ENCODE data around the gene VPS18.

Gene VPS18

GRCh38 chr15:40942337-40942854 lies 48.1 kb downstream of the VPS18 start:
- H3K27ac ChIP-seq: peak overlapping the region; percentile 75
- TF ChIP-seq CTCF (IDR thresholded peaks at IDR 0.05; ENCODE audit: low read depth, low read length): no peak
- peak; percentile 25 for DNase-seq
- peak overlapping the region; percentile 60 for H3K4me3 ChIP-seq (ENCODE audit: low read depth, low read length)
- no peaks in the 10 kb centered on the region for H3K27me3 ChIP-seq (ENCODE audit: insufficient read depth, low read depth, severe bottlenecking)
- no peaks in the 10 kb centered on the region for H3K9me3 ChIP-seq (ENCODE audit: severe bottlenecking)
- peaks cover 3% of the 10 kb centered on the region; the same call in 1 of the 2 replicates for H3K36me3 ChIP-seq

- no peaks in the 10 kb centered on the region for H3K9me3 ChIP-seq (ENCODE audit: severe bottlenecking)
- no peak for DNase-seq
- H3K36me3 ChIP-seq: peaks cover 3% of the 10 kb centered on the region; the same call in 1 of the 2 replicates
- no peak overlapping the region for H3K27ac ChIP-seq
- no peaks in the 10 kb centered on the region for H3K27me3 ChIP-seq (ENCODE audit: insufficient read depth, low read depth, severe bottlenecking)
- H3K4me3 ChIP-seq (ENCODE audit: low read depth, low read length): no peak overlapping the region
- no peak for TF ChIP-seq CTCF (IDR thresholded peaks at IDR 0.05; ENCODE audit: low read depth, low read length)
Measured at GRCh38 chr15:40942878-40943277, 48.6 kb downstream of the VPS18 start.

GRCh38 chr15:40943764-40944365 lies 49.6 kb downstream of the VPS18 start:
- Histone ChIP-seq H3K4me3 (ENCODE audit: low read depth, low read length) (no peak overlapping the region), H3K27ac (no peak overlapping the region), H3K27me3 (ENCODE audit: insufficient read depth, low read depth, severe bottlenecking) (no peaks in the 10 kb centered on the region), H3K9me3 (ENCODE audit: severe bottlenecking) (no peaks in the 10 kb centered on the region), H3K36me3 (no peaks in the 10 kb centered on the region)
- TF ChIP-seq CTCF (IDR thresholded peaks at IDR 0.05; ENCODE audit: low read depth, low read length): no peak
- no peak for DNase-seq

- no peak for TF ChIP-seq CTCF (IDR thresholded peaks at IDR 0.05; ENCODE audit: low read depth, low read length)
- Histone ChIP-seq H3K27me3 (ENCODE audit: insufficient read depth, low read depth, severe bottlenecking) (no peaks in the 10 kb centered on the region), H3K4me3 (ENCODE audit: low read depth, low read length) (no peak overlapping the region), H3K36me3 (no peaks in the 10 kb centered on the region), H3K27ac (no peak overlapping the region), H3K9me3 (ENCODE audit: severe bottlenecking) (no peaks in the 10 kb centered on the region)
- DNase-seq: no peak
Measured at GRCh38 chr15:40944510-40945296, 50.5 kb downstream of the VPS18 start.

- no peak for TF ChIP-seq CTCF (IDR thresholded peaks at IDR 0.05; ENCODE audit: low read depth, low read length)
Measured at GRCh38 chr15:40948706-40949473, 54.6 kb downstream of the VPS18 start.

More at GRCh38 chr15:40948706-40949473, 54.6 kb downstream of the VPS18 start:
- DNase-seq: no peak
- Histone ChIP-seq H3K27ac (no peak overlapping the region), H3K4me3 (ENCODE audit: low read depth, low read length) (no peak overlapping the region), H3K36me3 (no peaks in the 10 kb centered on the region), H3K9me3 (ENCODE audit: severe bottlenecking) (no peaks in the 10 kb centered on the region), H3K27me3 (ENCODE audit: insufficient read depth, low read depth, severe bottlenecking) (no peaks in the 10 kb centered on the region)

Data from WERI-Rb-1 (cell line).